Stomach smooth muscle (tissue), 2 donors: ENCODE results near the gene DIS3L2.
"Not testable (repeated sequence)": the region's sequence is repeated elsewhere in the genome, so short reads cannot be mapped to it uniquely, and the experiment has no call there.

Experiments used
- H3K27ac ChIP-seq: one replicate; pipeline ENCODE4 v1.7.0; 2013; ENCODE audit warnings: mild to moderate bottlenecking, low read length, inconsistent platforms
- H3K27me3 ChIP-seq, 2 donors: one replicate each; pipeline ENCODE4 v1.7.0; 2013; ENCODE audit warnings: low read length in 2 of 2; ENCODE audit not compliant: insufficient read depth in 2 of 2, control insufficient read depth in 1 of 2
- H3K36me3 ChIP-seq, 2 donors: one replicate each; pipeline ENCODE4 v1.7.0; 2013; ENCODE audit warnings: low read length in 2 of 2; ENCODE audit not compliant: control insufficient read depth in 2 of 2, insufficient read depth in 2 of 2
- H3K4me1 ChIP-seq: one replicate; pipeline ENCODE4 v1.7.0; 2013; ENCODE audit warnings: low read length; ENCODE audit not compliant: control insufficient read depth, insufficient read depth
- H3K4me3 ChIP-seq, 2 donors: one replicate each; pipeline ENCODE4 v1.7.0; 2013; ENCODE audit warnings: low read length in 2 of 2
- H3K9ac ChIP-seq, 2 donors: one replicate each; pipeline ENCODE4 v1.7.0; 2013; ENCODE audit warnings: low read length in 2 of 2, mild to moderate bottlenecking in 1 of 2
- H3K9me3 ChIP-seq, 2 donors: one replicate each; pipeline ENCODE4 v1.7.0; 2013; ENCODE audit warnings: low read length in 2 of 2; ENCODE audit not compliant: control insufficient read depth in 2 of 2
- donor health status: healthy.
- donor health status: Pancreatic carcinoma.

DIS3L2 gene

GRCh38 chr2:232139786-232140562 lies 178.5 kb downstream of the DIS3L2 start:
- no peaks in the 10 kb centered on the region for H3K9me3 ChIP-seq
- no peak overlapping the region for H3K9ac ChIP-seq
- H3K4me3 ChIP-seq = no peak overlapping the region
- H3K4me1 ChIP-seq = no peaks in the 10 kb centered on the region
- no peaks in the 10 kb centered on the region for H3K27me3 ChIP-seq
- no peak overlapping the region for H3K27ac ChIP-seq
- no peaks in the 10 kb centered on the region for H3K36me3 ChIP-seq

GRCh38 chr2:232141591-232141990 lies 180.1 kb downstream of the DIS3L2 start:
- no peaks in the 10 kb centered on the region for H3K4me1 ChIP-seq
- no peak overlapping the region for H3K27ac ChIP-seq
- no peaks in the 10 kb centered on the region for H3K27me3 ChIP-seq
- no peaks in the 10 kb centered on the region for H3K9me3 ChIP-seq
- H3K36me3 ChIP-seq = no peaks in the 10 kb centered on the region
- no peak overlapping the region for H3K9ac ChIP-seq
- H3K4me3 ChIP-seq = no peak overlapping the region

GRCh38 chr2:232142049-232142448 lies 180.5 kb downstream of the DIS3L2 start:
- H3K4me3 ChIP-seq = no peak overlapping the region
- H3K27ac ChIP-seq = no peak overlapping the region
- H3K4me1 ChIP-seq = no peaks in the 10 kb centered on the region
- no peak overlapping the region for H3K9ac ChIP-seq
- no peaks in the 10 kb centered on the region for H3K9me3 ChIP-seq
- H3K27me3 ChIP-seq = no peaks in the 10 kb centered on the region
- H3K36me3 ChIP-seq = no peaks in the 10 kb centered on the region

GRCh38 chr2:232142502-232142901 lies 181.0 kb downstream of the DIS3L2 start:
- Histone ChIP-seq H3K36me3 (no peaks in the 10 kb centered on the region), H3K4me1 (no peaks in the 10 kb centered on the region), H3K4me3 (no peak overlapping the region), H3K27ac (no peak overlapping the region), H3K9me3 (no peaks in the 10 kb centered on the region), H3K9ac (no peak overlapping the region), H3K27me3 (no peaks in the 10 kb centered on the region)

GRCh38 chr2:232146294-232146693 lies 184.8 kb downstream of the DIS3L2 start:
- H3K27ac ChIP-seq = no peak overlapping the region
- H3K9me3 ChIP-seq = no peaks in the 10 kb centered on the region
- H3K4me1 ChIP-seq = no peaks in the 10 kb centered on the region
- no peaks in the 10 kb centered on the region for H3K27me3 ChIP-seq
- H3K36me3 ChIP-seq = no peaks in the 10 kb centered on the region
- H3K4me3 ChIP-seq = no peak overlapping the region
- no peak overlapping the region for H3K9ac ChIP-seq

- Histone ChIP-seq H3K27ac (no peak overlapping the region), H3K4me3 (no peak overlapping the region), H3K9ac (no peak overlapping the region), H3K9me3 (no peaks in the 10 kb centered on the region), H3K27me3 (no peaks in the 10 kb centered on the region), H3K4me1 (no peaks in the 10 kb centered on the region), H3K36me3 (no peaks in the 10 kb centered on the region)
These were observed 186.0 kb downstream of the DIS3L2 start for GRCh38 chr2:232147440-232148077.

GRCh38 chr2:232162187-232162586 lies 200.7 kb downstream of the DIS3L2 start:
- Histone ChIP-seq H3K9me3 (no peaks in the 10 kb centered on the region), H3K36me3 (peaks cover 8 to 14% of the 10 kb centered on the region in 2 donors), H3K4me1 (no peaks in the 10 kb centered on the region), H3K9ac (no peak overlapping the region), H3K27me3 (no peaks in the 10 kb centered on the region), H3K4me3 (no peak overlapping the region), H3K27ac (no peak overlapping the region)

- no peaks in the 10 kb centered on the region for H3K4me1 ChIP-seq
- H3K36me3 ChIP-seq = peaks cover 0 to under 1% of the 10 kb centered on the region in 2 donors
- no peak overlapping the region for H3K27ac ChIP-seq
- H3K9me3 ChIP-seq = no peaks in the 10 kb centered on the region
- H3K27me3 ChIP-seq = no peaks in the 10 kb centered on the region
- no peak overlapping the region for H3K9ac ChIP-seq
- no peak overlapping the region for H3K4me3 ChIP-seq
These were observed 208.9 kb downstream of the DIS3L2 start for GRCh38 chr2:232170396-232170795.

- H3K9ac ChIP-seq = no peak overlapping the region
- H3K27ac ChIP-seq = no peak overlapping the region
- no peaks in the 10 kb centered on the region for H3K4me1 ChIP-seq
- no peaks in the 10 kb centered on the region for H3K36me3 ChIP-seq
- H3K9me3 ChIP-seq = no peaks in the 10 kb centered on the region
- H3K27me3 ChIP-seq = no peaks in the 10 kb centered on the region
- H3K4me3 ChIP-seq = no peak overlapping the region
These were observed 213.1 kb downstream of the DIS3L2 start for GRCh38 chr2:232174662-232175061.

GRCh38 chr2:232176587-232176986 lies 215.1 kb downstream of the DIS3L2 start:
- H3K4me1 ChIP-seq, H3K4me3 ChIP-seq, H3K9me3 ChIP-seq, H3K27ac ChIP-seq, H3K36me3 ChIP-seq, H3K27me3 ChIP-seq, H3K9ac ChIP-seq: not testable (repeated sequence)

- H3K4me3 ChIP-seq = no peak overlapping the region
- no peaks in the 10 kb centered on the region for H3K27me3 ChIP-seq
- H3K9me3 ChIP-seq = no peaks in the 10 kb centered on the region
These were observed 221.8 kb downstream of the DIS3L2 start for GRCh38 chr2:232183279-232183678.

More at GRCh38 chr2:232183279-232183678, 221.8 kb downstream of the DIS3L2 start:
- H3K36me3 ChIP-seq = no peaks in the 10 kb centered on the region
- H3K9ac ChIP-seq = no peak overlapping the region
- H3K27ac ChIP-seq = no peak overlapping the region
- H3K4me1 ChIP-seq = no peaks in the 10 kb centered on the region
